ENCODE results near the gene APOL1.
"Not testable (repeated sequence)": the region's sequence is repeated elsewhere in the genome, so short reads cannot be mapped to it uniquely, and the experiment has no call there.

The APOL1 gene

GRCh38 chr22:36263886-36264664, 11.1 kb downstream of the APOL1 start:
- not testable (repeated sequence) for H3K4me1 ChIP-seq (ENCODE audit: control insufficient read depth, low read length); H3K27ac ChIP-seq (ENCODE audit: low read depth, low read length); H3K79me2 ChIP-seq (ENCODE audit: control insufficient read depth, low read length); H3F3A ChIP-seq (ENCODE audit: control insufficient read depth, insufficient read depth); H3K9me2 ChIP-seq (replicated peaks; ENCODE audit: control insufficient read depth, low read length); H3K4me2 ChIP-seq (ENCODE audit: low read length); H3K9me3 ChIP-seq (ENCODE audit: control insufficient read depth, insufficient read depth, low read length); H3K4me3 ChIP-seq (ENCODE audit: low read length); H3K36me3 ChIP-seq (ENCODE audit: control insufficient read depth, low read length); H3K27me3 ChIP-seq (ENCODE audit: control insufficient read depth, low read length); H4K20me1 ChIP-seq (ENCODE audit: control insufficient read depth, insufficient read depth, low read depth, low read length)

- no peaks in the 10 kb centered on the region for H4K20me1 ChIP-seq (ENCODE audit: control insufficient read depth, insufficient read depth, low read depth, low read length)
- no peaks in the 10 kb centered on the region for H3K9me3 ChIP-seq (ENCODE audit: control insufficient read depth, insufficient read depth, low read length)
- H3K27ac ChIP-seq (ENCODE audit: low read depth, low read length) = no peak overlapping the region
- H3K4me2 ChIP-seq (ENCODE audit: low read length) = no peak overlapping the region
- H3K9me2 ChIP-seq (replicated peaks; ENCODE audit: control insufficient read depth, low read length) = no peaks in the 10 kb centered on the region
- no peaks in the 10 kb centered on the region for H3K4me1 ChIP-seq (ENCODE audit: control insufficient read depth, low read length)
- H3K36me3 ChIP-seq (ENCODE audit: control insufficient read depth, low read length) = no peaks in the 10 kb centered on the region
- H3K4me3 ChIP-seq (ENCODE audit: low read length) = no peak overlapping the region
- H3K79me2 ChIP-seq (ENCODE audit: control insufficient read depth, low read length) = no peaks in the 10 kb centered on the region
- TF ChIP-seq, protein P1, sequence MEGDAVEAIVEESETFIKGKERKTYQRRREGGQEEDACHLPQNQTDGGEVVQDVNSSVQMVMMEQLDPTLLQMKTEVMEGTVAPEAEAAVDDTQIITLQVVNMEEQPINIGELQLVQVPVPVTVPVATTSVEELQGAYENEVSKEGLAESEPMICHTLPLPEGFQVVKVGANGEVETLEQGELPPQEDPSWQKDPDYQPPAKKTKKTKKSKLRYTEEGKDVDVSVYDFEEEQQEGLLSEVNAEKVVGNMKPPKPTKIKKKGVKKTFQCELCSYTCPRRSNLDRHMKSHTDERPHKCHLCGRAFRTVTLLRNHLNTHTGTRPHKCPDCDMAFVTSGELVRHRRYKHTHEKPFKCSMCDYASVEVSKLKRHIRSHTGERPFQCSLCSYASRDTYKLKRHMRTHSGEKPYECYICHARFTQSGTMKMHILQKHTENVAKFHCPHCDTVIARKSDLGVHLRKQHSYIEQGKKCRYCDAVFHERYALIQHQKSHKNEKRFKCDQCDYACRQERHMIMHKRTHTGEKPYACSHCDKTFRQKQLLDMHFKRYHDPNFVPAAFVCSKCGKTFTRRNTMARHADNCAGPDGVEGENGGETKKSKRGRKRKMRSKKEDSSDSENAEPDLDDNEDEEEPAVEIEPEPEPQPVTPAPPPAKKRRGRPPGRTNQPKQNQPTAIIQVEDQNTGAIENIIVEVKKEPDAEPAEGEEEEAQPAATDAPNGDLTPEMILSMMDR (IDR thresholded peaks at IDR 0.05; ENCODE audit: low read depth, low read length, poor library complexity, severe bottlenecking) = no peak
- no peak for TF ChIP-seq EZH2phosphoT487 (IDR thresholded peaks at IDR 0.05; ENCODE audit: borderline replicate concordance, low read length)
- no peaks in the 10 kb centered on the region for H3F3A ChIP-seq (ENCODE audit: control insufficient read depth, insufficient read depth)
- H3K27me3 ChIP-seq (ENCODE audit: control insufficient read depth, low read length) = peaks cover 3% of the 10 kb centered on the region; the same call in 1 of the 2 replicates
Observed at GRCh38 chr22:36267058-36267457, 14.1 kb downstream of the APOL1 start.

DNA sequence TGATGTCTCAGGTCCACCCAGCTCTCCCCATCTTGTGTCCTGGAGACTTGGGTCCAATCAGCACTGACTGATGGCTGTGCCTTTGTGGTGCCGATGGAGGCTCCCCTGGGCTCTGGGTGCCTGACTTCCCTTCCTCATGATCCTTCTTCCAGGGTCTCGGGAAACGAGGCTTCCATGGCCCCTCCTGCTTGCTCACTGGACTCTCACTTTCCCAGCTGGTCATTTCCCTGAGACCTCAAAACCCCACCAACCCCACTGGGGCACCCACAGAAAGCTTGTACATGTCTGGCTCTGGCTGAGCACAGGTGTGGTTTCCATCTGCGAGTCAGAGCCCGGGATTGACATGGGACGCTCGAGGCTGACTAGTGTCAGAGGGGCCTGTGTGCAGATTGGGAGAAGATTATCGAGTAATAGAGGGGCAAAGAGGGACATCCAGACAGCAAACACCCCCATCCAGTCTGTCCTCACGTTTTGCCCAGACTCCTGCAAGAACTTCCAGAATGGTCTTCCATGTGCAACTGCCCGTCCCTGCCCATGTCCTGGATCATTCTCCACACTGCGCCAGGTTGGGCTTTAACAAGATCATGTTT, 15.1 kb downstream of the APOL1 start:
- no peak overlapping the region for H3K27ac ChIP-seq (ENCODE audit: low read depth, low read length)
- H3F3A ChIP-seq (ENCODE audit: control insufficient read depth, insufficient read depth) = no peaks in the 10 kb centered on the region
- H3K27me3 ChIP-seq (ENCODE audit: control insufficient read depth, low read length) = peaks cover 3% of the 10 kb centered on the region; the same call in 1 of the 2 replicates
- no peaks in the 10 kb centered on the region for H3K9me3 ChIP-seq (ENCODE audit: control insufficient read depth, insufficient read depth, low read length)
- H3K4me2 ChIP-seq (ENCODE audit: low read length) = no peak overlapping the region
- H3K4me1 ChIP-seq (ENCODE audit: control insufficient read depth, low read length) = no peaks in the 10 kb centered on the region
- H3K4me3 ChIP-seq (ENCODE audit: low read length) = no peak overlapping the region
- no peaks in the 10 kb centered on the region for H3K36me3 ChIP-seq (ENCODE audit: control insufficient read depth, low read length)
- no peaks in the 10 kb centered on the region for H3K79me2 ChIP-seq (ENCODE audit: control insufficient read depth, low read length)
- no peak for TF ChIP-seq EZH2phosphoT487 (IDR thresholded peaks at IDR 0.05; ENCODE audit: borderline replicate concordance, low read length)
- TF ChIP-seq, protein P1 (IDR thresholded peaks at IDR 0.05; ENCODE audit: low read depth, low read length, poor library complexity, severe bottlenecking) = no peak
- no peaks in the 10 kb centered on the region for H3K9me2 ChIP-seq (replicated peaks; ENCODE audit: control insufficient read depth, low read length)
- H4K20me1 ChIP-seq (ENCODE audit: control insufficient read depth, insufficient read depth, low read depth, low read length) = no peaks in the 10 kb centered on the region

GRCh38 chr22:36271231-36271630, 18.3 kb downstream of the APOL1 start:
- not testable (repeated sequence) for H3K36me3 ChIP-seq (ENCODE audit: control insufficient read depth, low read length); H3K9me3 ChIP-seq (ENCODE audit: control insufficient read depth, insufficient read depth, low read length); H3K4me1 ChIP-seq (ENCODE audit: control insufficient read depth, low read length); H3K27ac ChIP-seq (ENCODE audit: low read depth, low read length); H4K20me1 ChIP-seq (ENCODE audit: control insufficient read depth, insufficient read depth, low read depth, low read length); H3F3A ChIP-seq (ENCODE audit: control insufficient read depth, insufficient read depth); H3K4me2 ChIP-seq (ENCODE audit: low read length); H3K79me2 ChIP-seq (ENCODE audit: control insufficient read depth, low read length); H3K9me2 ChIP-seq (replicated peaks; ENCODE audit: control insufficient read depth, low read length); H3K4me3 ChIP-seq (ENCODE audit: low read length); H3K27me3 ChIP-seq (ENCODE audit: control insufficient read depth, low read length)

DNA sequence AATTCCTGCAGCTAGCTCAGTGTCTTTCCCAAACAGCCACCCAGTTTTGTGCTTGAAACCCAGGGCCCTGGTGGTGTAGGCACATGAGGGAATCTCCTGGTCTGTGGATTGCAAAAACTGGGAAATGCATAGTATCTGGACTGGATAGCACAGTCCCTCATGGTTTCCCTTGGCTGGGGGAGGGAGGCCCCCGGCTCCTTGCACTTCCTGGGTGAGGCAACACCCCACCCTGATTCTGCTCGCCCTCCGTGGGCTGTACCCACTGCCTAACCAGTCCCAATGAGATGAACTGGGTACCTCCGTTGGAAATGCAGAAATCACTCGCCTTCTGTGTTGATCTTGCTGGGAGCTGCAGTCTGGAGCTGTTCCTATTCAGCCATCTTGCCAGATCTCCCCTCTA, 19.0 kb downstream of the APOL1 start:
- not testable (repeated sequence) for H3K4me3 ChIP-seq (ENCODE audit: low read length); H3K9me3 ChIP-seq (ENCODE audit: control insufficient read depth, insufficient read depth, low read length); H3K4me1 ChIP-seq (ENCODE audit: control insufficient read depth, low read length); H4K20me1 ChIP-seq (ENCODE audit: control insufficient read depth, insufficient read depth, low read depth, low read length); H3K27me3 ChIP-seq (ENCODE audit: control insufficient read depth, low read length); H3K9me2 ChIP-seq (replicated peaks; ENCODE audit: control insufficient read depth, low read length); H3K27ac ChIP-seq (ENCODE audit: low read depth, low read length); H3K4me2 ChIP-seq (ENCODE audit: low read length); H3F3A ChIP-seq (ENCODE audit: control insufficient read depth, insufficient read depth); H3K79me2 ChIP-seq (ENCODE audit: control insufficient read depth, low read length); H3K36me3 ChIP-seq (ENCODE audit: control insufficient read depth, low read length)
